HepG2 (cell line): Measurements from ENCODE around the gene ATOH8.

ENCODE experiments used
- PHF8 ChIP-seq: sonication (generic); formaldehyde crosslinking; IDR thresholded peaks from 2 replicates; pipeline ENCODE4 v1.5.0; 2020; ENCODE audit warnings: missing genetic modification reagents
- POLR2A ChIP-seq, 2 experiments: IDR thresholded peaks; 2 replicates each; pipeline ENCODE4 v1.6.1; 2011; ENCODE audit warnings: low read depth in 2 of 2, low read length in 2 of 2, mild to moderate bottlenecking in 1 of 2, moderate library complexity in 1 of 2; ENCODE audit not compliant: insufficient read depth in 1 of 2
- TOE1 ChIP-seq: sonication (generic); formaldehyde crosslinking; IDR thresholded peaks from 2 replicates; pipeline ENCODE4 v1.4.0; 2020; ENCODE audit warnings: mild to moderate bottlenecking, missing genetic modification reagents
- ZBTB20 ChIP-seq: sonication (generic); formaldehyde crosslinking; IDR thresholded peaks from 2 replicates; pipeline ENCODE4 v1.8.1; 2023; ENCODE audit warnings: missing genetic modification reagents, low read depth, mild to moderate bottlenecking, borderline replicate concordance
- ZNF274 ChIP-seq: sonication (generic); formaldehyde crosslinking; IDR thresholded peaks from 2 replicates; pipeline ENCODE4 v1.5.1; 2020; ENCODE audit warnings: mild to moderate bottlenecking, missing genetic modification reagents
- ZNF496 ChIP-seq: sonication (generic); formaldehyde crosslinking; IDR thresholded peaks from 2 replicates; pipeline ENCODE4 v1.8.1; 2023; ENCODE audit warnings: mild to moderate bottlenecking, moderate library complexity, missing genetic modification reagents; ENCODE audit not compliant: insufficient replicate concordance
- TF ChIP-seq, protein P1 (sequence below): sonication (generic); formaldehyde crosslinking; conservative IDR thresholded peaks from 2 replicates; pipeline ENCODE4 v1.5.0; 2020; ENCODE audit warnings: missing genetic modification reagents
- TF ChIP-seq, protein P2 (sequence below): sonication (generic); formaldehyde crosslinking; IDR thresholded peaks from 2 replicates; pipeline ENCODE4 v1.5.1; 2020; ENCODE audit warnings: missing genetic modification reagents, mild to moderate bottlenecking, borderline replicate concordance

DNA sequence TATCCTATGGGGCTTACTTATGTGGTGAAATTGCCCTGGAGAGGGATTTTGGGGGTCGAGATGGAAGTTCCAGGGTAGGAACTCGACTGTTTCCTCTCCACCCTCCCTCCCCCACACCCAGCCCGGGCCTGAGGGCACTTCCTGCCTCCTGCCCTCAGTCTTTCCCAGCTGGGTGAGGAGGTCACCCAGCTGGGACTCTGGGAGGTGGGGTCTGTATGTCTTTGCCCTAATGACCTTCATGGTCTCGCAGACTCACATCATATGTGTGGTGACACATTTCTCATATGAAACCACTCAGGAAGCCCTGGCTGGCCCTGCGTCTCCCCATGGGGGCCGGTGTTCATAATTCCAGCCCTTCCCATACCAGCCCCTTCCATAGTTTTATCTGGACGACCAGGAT, 12.4 kb downstream of the ATOH8 start:
- TF ChIP-seq, protein P1, sequence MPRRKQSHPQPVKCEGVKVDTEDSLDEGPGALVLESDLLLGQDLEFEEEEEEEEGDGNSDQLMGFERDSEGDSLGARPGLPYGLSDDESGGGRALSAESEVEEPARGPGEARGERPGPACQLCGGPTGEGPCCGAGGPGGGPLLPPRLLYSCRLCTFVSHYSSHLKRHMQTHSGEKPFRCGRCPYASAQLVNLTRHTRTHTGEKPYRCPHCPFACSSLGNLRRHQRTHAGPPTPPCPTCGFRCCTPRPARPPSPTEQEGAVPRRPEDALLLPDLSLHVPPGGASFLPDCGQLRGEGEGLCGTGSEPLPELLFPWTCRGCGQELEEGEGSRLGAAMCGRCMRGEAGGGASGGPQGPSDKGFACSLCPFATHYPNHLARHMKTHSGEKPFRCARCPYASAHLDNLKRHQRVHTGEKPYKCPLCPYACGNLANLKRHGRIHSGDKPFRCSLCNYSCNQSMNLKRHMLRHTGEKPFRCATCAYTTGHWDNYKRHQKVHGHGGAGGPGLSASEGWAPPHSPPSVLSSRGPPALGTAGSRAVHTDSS (CRISPR knock-in tag), result no peak
- TF ChIP-seq ZBTB20 (no peak), POLR2A (IDR thresholded peaks at IDR 0.05; ENCODE audit: insufficient read depth in 1 of 2, low read depth in 2 of 2, low read length in 2 of 2) (no peak), TOE1 (no peak), PHF8 (CRISPR knock-in tag) (no peak), ZNF496 (CRISPR knock-in tag) (no peak), ZNF274 (no peak)
- TF ChIP-seq, protein P2, sequence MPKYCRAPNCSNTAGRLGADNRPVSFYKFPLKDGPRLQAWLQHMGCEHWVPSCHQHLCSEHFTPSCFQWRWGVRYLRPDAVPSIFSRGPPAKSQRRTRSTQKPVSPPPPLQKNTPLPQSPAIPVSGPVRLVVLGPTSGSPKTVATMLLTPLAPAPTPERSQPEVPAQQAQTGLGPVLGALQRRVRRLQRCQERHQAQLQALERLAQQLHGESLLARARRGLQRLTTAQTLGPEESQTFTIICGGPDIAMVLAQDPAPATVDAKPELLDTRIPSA (CRISPR knock-in tag), result no peak
